ENCODE data around the gene PICK1. TPM values are rescaled to one million over a fixed set of nuclear protein-coding genes. Genes with fewer than 3 reads are reported as not detected.

PICK1 gene
- total RNA-seq, 1 experiment from 2014 or later, result 21.3 TPM

GRCh38 chr22:38068641-38069371, 11.6 kb downstream of the PICK1 start:
- no peak for DNase-seq (ENCODE audit: low read depth, low spot score)
- no peak overlapping the region for H3K4me3 ChIP-seq (ENCODE audit: low read depth in 2 of 2, low read length in 2 of 2)

More at GRCh38 chr22:38068641-38069371, 11.6 kb downstream of the PICK1 start:
- Histone ChIP-seq H3K27ac (ENCODE audit: low read length) (no peak overlapping the region), H3K4me1 (ENCODE audit: control insufficient read depth, insufficient read depth, low read length) (no peaks in the 10 kb centered on the region), H3K27me3 (ENCODE audit: control insufficient read depth, insufficient read depth, low read length) (no peaks in the 10 kb centered on the region), H3K36me3 (ENCODE audit: control insufficient read depth, insufficient read depth, low read length) (no peaks in the 10 kb centered on the region), H3K9me3 (ENCODE audit: control insufficient read depth, insufficient read depth, low read depth, low read length) (no peaks in the 10 kb centered on the region)
- 0 out of 2 replicates have a peak, but pooled peaks have one; percentile 27 for ATAC-seq
- in situ Hi-C loops (cut with HindIII; ENCODE audit: low pct_unique_long_range_greater_than_20kb, low sequenced_read_pairs) (no loop called here), intact Hi-C loops (cut with micrococcal nuclease; ENCODE audit: unreplicated experiment) (no loop called here)
- TF ChIP-seq REST (IDR thresholded peaks at IDR 0.05; ENCODE audit: insufficient read depth in 1 of 2, low read depth in 2 of 2, low read length in 1 of 2), result no peak
- no peak for TF ChIP-seq TCF7L2 (IDR thresholded peaks at IDR 0.05; ENCODE audit: low read depth, low read length)
- TF ChIP-seq SIN3A (IDR thresholded peaks at IDR 0.05; ENCODE audit: borderline replicate concordance, insufficient read depth, low read depth, low read length), result no peak
- TF ChIP-seq CTCF (IDR thresholded peaks at IDR 0.05), result no peak
- TF ChIP-seq POLR2AphosphoS5 (IDR thresholded peaks at IDR 0.05; ENCODE audit: low read depth, low read length), result no peak
- POLR2A ChIA-PET, result no interaction called here
- CTCF ChIA-PET, result interaction anchor here (0.6 kb wide), 1 partner anchor 417 kb away, joined by 3 read pairs; no protein-coding TSS in a partner anchor
- BruUV-seq (replicated peaks), result no TSS peak
